Caki2 (cell line): ENCODE measurements around the gene UBE2F. TPM values are rescaled to one million over a fixed set of nuclear protein-coding genes. Genes with fewer than 3 reads are reported as not detected.
"Not testable (repeated sequence)": the region's sequence is repeated elsewhere in the genome, so short reads cannot be mapped to it uniquely, and the experiment has no call there.

Source experiments
- DNase-seq: peaks from one replicate; pipeline ENCODE4 v3.0.0-alpha.2; 2015; ENCODE audit warnings: low read depth
- in situ Hi-C: cut with HindIII; loops from 2 replicates; pipeline ENCODE4 v1.10.0; 2016; ENCODE audit warnings: low sequenced_read_pairs, low pct_unique_long_range_greater_than_20kb, mixed read lengths
- total RNA-seq: library from RNA; depleted of rRNA; stranded (reverse); fragments of >200 nt; shearing (Covaris generic); gene quantifications from 2 replicates; pipeline ENCODE4 v1.2.3, GENCODE V29; 2014; ENCODE audit warnings: low replicate concordance

The UBE2F gene
- total RNA-seq, 1 experiment from 2014 or later = 36.6 TPM

DNA sequence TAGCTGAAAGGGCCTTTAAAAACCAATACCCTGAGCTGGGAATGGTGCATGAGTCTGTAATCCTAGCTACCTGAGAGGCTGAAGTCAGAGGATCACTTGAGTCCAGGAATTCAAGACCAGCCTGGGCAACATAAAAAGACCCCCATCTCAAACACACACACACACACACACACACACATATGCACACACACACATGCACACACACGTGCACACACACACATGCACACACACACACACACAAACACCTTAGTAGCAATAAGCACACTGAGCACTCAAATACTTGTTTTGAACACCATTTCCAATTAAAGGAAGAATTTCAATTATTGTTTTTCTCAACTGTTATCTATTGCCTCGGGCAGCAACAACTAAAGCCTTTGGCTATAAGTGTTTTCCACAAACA lies 25.6 kb upstream of the UBE2F start:
- DNase-seq = no peak
- in situ Hi-C loops = no loop called here

GRCh38 chr2:237942513-237942899 lies 24.3 kb upstream of the UBE2F start:
- no peak for DNase-seq
- in situ Hi-C loops = no loop called here

- no peak for DNase-seq
- in situ Hi-C loops = no loop called here
These were observed 23.3 kb upstream of the UBE2F start for GRCh38 chr2:237943395-237944094.

GRCh38 chr2:237944302-237944701 lies 22.5 kb upstream of the UBE2F start:
- no peak for DNase-seq
- in situ Hi-C loops = no loop called here

DNA sequence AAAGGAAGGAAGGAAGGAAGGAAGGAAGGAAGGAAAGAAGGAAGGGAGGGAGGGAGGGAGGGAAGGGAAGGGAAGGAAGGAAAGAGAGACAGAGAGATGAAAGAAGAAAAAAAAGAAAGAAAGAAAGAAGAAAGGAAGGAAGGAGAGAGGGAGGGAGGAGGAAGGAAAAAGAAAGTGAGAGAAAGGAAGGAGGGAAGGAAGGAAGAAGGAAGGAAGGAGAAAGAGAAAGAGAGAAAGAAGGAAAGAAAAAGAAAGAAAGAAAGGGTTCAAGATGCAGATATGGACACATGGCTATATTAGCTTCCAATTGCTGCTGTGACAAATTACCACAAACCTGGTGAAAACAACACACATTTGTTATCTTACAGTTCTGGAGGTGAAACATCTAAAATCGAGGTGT lies 20.4 kb upstream of the UBE2F start:
- in situ Hi-C loops = no loop called here
- no peak for DNase-seq

- DNase-seq, in situ Hi-C loops: not testable (repeated sequence)
These were observed 15.5 kb upstream of the UBE2F start for GRCh38 chr2:237951354-237951753.

GRCh38 chr2:237951878-237952277 lies 14.9 kb upstream of the UBE2F start:
- DNase-seq = no peak
- in situ Hi-C loops = no loop called here

DNA sequence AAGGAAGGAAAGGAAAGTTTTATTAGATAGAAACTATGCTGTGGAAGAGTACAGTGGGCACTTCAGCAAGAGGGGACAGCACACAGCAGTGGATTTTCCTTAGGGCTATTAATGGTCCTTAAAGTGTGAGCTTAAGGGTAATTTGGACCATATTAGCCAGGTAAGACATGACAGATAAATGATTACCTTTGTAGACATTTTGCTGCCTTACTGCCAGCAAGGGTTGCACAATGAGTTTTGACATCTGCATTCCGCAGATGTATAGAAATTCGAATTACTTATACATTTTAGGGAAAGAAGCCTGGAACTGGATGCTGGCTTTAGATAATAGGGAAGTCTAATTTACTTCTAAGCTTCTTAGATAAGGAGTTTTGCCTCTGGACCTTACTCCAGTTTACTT lies 14.0 kb upstream of the UBE2F start:
- DNase-seq = no peak
- in situ Hi-C loops = no loop called here

- no peak for DNase-seq
- in situ Hi-C loops = no loop called here
These were observed 11.0 kb upstream of the UBE2F start for GRCh38 chr2:237955640-237956401.

- DNase-seq = no peak
- in situ Hi-C loops = no loop called here
These were observed 10.4 kb upstream of the UBE2F start for GRCh38 chr2:237956402-237956736.

DNA sequence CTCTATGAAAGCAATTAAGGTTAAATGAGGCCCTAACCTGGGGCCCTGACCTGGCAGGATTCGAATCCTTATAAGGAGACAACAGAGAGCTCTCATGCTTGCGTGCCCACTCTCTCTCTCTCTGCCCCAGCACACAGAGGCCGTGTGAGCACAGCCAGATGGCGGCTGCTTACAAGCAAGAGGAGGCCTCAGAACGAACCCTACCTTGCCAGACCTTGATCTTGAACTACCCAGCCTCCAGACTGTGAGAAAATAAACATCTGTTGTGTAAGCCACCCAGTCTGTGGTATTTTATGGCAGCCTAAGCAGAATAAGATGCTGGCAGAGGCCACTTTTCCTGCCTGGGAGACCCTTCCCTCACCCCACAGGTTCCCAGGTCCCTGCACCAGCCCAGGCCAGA lies 5.2 kb upstream of the UBE2F start:
- in situ Hi-C loops = no loop called here

DNA sequence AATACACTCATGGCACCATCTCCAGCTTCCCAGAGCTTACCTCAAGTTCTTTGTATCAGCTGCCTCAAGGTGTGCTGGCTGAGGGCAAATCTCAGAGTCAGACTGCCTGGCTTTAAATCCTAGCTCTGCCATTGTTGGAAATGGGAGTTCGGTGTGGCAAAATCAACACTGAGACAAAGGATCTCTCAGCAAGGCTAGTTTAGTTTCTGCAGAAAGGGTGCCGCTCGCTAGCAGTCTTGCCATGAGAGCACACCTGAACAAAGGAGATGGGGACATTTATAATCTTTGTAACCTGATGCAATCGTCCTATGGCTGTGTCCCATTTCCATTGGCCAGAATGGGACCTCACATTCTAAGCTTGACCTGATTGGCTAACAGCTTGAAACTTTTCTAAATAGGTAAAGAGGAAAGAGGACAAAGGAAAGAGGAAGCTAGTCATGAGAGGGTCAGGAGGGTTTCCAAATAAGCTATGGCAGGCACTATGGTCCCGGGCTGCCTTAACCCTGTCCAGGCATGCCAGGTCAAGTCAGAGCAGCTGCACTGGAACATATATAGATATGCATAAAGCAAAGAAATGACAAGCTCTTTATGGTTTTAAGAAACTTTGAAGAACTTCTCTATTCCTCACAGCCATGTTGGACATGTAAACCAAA lies 4.3 kb upstream of the UBE2F start:
- no peak for DNase-seq
- in situ Hi-C loops = no loop called here

More for the DNA sequence above, 5.2 kb upstream of the UBE2F start:
- no peak for DNase-seq

GRCh38 chr2:237963490-237963991 lies 3.3 kb upstream of the UBE2F start:
- in situ Hi-C loops, DNase-seq: not testable (repeated sequence)

GRCh38 chr2:237964194-237964577 lies 2.6 kb upstream of the UBE2F start:
- in situ Hi-C loops = no loop called here

GRCh38 chr2:237964578-237965404 lies 2.0 kb upstream of the UBE2F start:
- no peak for DNase-seq
- in situ Hi-C loops = no loop called here

More at GRCh38 chr2:237964194-237964577, 2.6 kb upstream of the UBE2F start:
- DNase-seq = no peak

GRCh38 chr2:237965844-237966243 lies 970 bp upstream of the UBE2F start:
- in situ Hi-C loops, DNase-seq: not testable (repeated sequence)

DNA sequence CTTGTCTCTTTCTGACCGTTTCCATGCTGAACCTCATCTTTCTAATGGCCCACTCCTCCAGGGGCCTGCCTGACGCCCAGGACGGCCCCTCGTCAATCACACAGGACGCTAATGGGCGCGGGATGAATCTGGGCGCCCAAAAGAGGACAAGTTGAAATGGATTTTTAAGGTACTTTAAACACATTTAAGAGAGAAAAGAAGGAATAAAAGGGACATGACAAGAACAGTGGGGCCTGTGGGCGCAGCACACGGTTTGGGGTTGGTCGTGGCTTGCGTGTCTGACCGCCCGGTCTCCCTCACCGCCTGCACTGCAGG lies 607 bp upstream of the UBE2F start:
- in situ Hi-C loops = no loop called here
- DNase-seq = no peak

DNA sequence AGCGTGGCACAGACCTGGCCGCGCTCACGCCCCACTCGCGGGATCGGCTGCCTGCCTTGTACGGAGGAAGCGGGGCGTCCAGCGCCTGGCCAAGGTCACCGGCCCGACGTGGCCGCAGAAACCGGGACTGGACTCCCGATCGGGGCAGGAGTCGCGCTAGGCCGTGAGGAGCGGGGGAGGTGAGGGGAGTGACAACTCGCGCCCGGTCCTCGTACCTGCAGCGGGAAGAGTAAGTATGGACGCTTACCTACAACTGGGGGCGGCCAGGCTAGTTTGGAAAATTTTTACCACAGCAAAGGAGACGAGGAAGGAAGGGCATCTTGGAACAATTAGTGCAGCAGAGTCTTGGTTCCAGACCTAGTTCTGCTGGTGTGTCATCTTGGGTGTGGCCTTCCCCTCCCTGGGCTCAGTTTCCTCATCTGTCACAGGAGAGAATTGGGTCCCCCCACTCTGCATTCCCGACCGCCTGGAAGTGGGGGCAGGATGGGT lies 693 bp downstream of the UBE2F start:
- in situ Hi-C loops = no loop called here
- DNase-seq = no peak
